ENCODE measurements around the gene COL5A1. TPM values are rescaled to one million over a fixed set of nuclear protein-coding genes. Genes with fewer than 3 reads are reported as not detected.

The COL5A1 gene
- total and polyA plus RNA-seq, 2 experiments from 2014 or later, result 2.5 to 13.1 TPM

GRCh38 chr9:134633362-134634142 is 8.1 kb upstream of the COL5A1 start:
- H3K4me3 ChIP-seq, result no peak overlapping the region
- DNase-seq (ENCODE audit: low spot score), result no peak
- H3K27me3 Mint-ChIP-seq (ENCODE audit: insufficient read depth, low read depth, poor library complexity), result peaks cover 14% of the 10 kb centered on the region
- no peaks in the 10 kb centered on the region for H3K36me3 ChIP-seq (ENCODE audit: insufficient read depth)
- ATAC-seq, result no peak
- TF ChIP-seq ZNF331 (CRISPR knock-in tag; IDR thresholded peaks at IDR 0.05; ENCODE audit: low read depth), result no peak
- TF ChIP-seq POLR2AphosphoS5 (IDR thresholded peaks at IDR 0.05; ENCODE audit: low read depth), result no peak
- no peak for TF ChIP-seq EZH2phosphoT487 (IDR thresholded peaks at IDR 0.05; ENCODE audit: unreplicated experiment)
- no peak for TF ChIP-seq ZNF462 (CRISPR knock-in tag; IDR thresholded peaks at IDR 0.05)
- TF ChIP-seq STAT1 (IDR thresholded peaks at IDR 0.05; ENCODE audit: unreplicated experiment), result no peak
- no peak for TF ChIP-seq REST (IDR thresholded peaks at IDR 0.05; ENCODE audit: unreplicated experiment)
- TF ChIP-seq NANOG (IDR thresholded peaks at IDR 0.05; ENCODE audit: borderline replicate concordance), result no peak
- no peak for TF ChIP-seq ZNF114 (CRISPR knock-in tag; IDR thresholded peaks at IDR 0.05)
- no peak for TF ChIP-seq CTCF (conservative IDR thresholded peaks at IDR 0.05; ENCODE audit: low read depth in 2 of 2)
- TF ChIP-seq CREB1 (CRISPR knock-in tag; IDR thresholded peaks at IDR 0.05; ENCODE audit: low read depth), result no peak
- TF ChIP-seq EZH2 (IDR thresholded peaks at IDR 0.05; ENCODE audit: low read depth, unreplicated experiment), result no peak
- TF ChIP-seq ETS1 (IDR thresholded peaks at IDR 0.05), result no peak
- no peak for TF ChIP-seq JUNB (IDR thresholded peaks at IDR 0.05; ENCODE audit: unreplicated experiment)
- H3K4me1 Mint-ChIP-seq, result peaks cover 15% of the 10 kb centered on the region
- H3K4me2 ChIP-seq, result no peak overlapping the region
- no peak overlapping the region for H2AFZ ChIP-seq
- no peaks in the 10 kb centered on the region; the same call in 2 of the 3 replicates for H3K36me3 Mint-ChIP-seq (ENCODE audit: low read depth)
- H3F3A ChIP-seq (replicated peaks; ENCODE audit: low read depth), result no peaks in the 10 kb centered on the region
- H4K20me1 ChIP-seq (replicated peaks; ENCODE audit: insufficient read depth), result no peaks in the 10 kb centered on the region
- H3K9me2 ChIP-seq (ENCODE audit: insufficient read depth), result no peaks in the 10 kb centered on the region
- H3K27ac ChIP-seq (ENCODE audit: low read depth), result no peak overlapping the region
- no peaks in the 10 kb centered on the region for H3K27me3 ChIP-seq (ENCODE audit: insufficient read depth)
- no peaks in the 10 kb centered on the region for H3K4me1 ChIP-seq (ENCODE audit: insufficient read depth)
- H3K4me3 Mint-ChIP-seq, result no peak overlapping the region
- no peaks in the 10 kb centered on the region for H3K79me2 ChIP-seq (replicated peaks; ENCODE audit: insufficient read depth)
- H3K9me3 Mint-ChIP-seq, result no peaks in the 10 kb centered on the region
- H3K27ac Mint-ChIP-seq, result no peak overlapping the region

All from GM23338 (cell line).